Keratinocyte (primary cell): Measurements from ENCODE around the gene RASGRF2. TPM values are rescaled to one million over a fixed set of nuclear protein-coding genes. Genes with fewer than 3 reads are reported as not detected.

ENCODE experiments used
- DNase-seq: peaks from one replicate; pipeline ENCODE4 v3.0.0-alpha.2; 2011; ENCODE audit warnings: low read depth, missing footprints, low spot score
- FAIRE-seq: peaks from 2 replicates; lab custom pipeline; 2011; peaks lifted over from hg19 to GRCh38; lab: Jason Lieb, UNC
- H2AFZ ChIP-seq: 2 replicates; pipeline ENCODE4 v1.6.0; 2012; ENCODE audit warnings: low read length, control low read depth, inconsistent platforms; ENCODE audit not compliant: control insufficient read depth
- H3K27ac ChIP-seq: 2 replicates; pipeline ENCODE4 v1.5.1; 2011; ENCODE audit warnings: low read length; ENCODE audit not compliant: control insufficient read depth, insufficient read depth
- H3K27me3 ChIP-seq: 3 replicates; pipeline ENCODE4 v1.6.0; 2011; ENCODE audit warnings: low read length; ENCODE audit not compliant: control insufficient read depth, insufficient read depth; ENCODE audit errors: extremely low read depth
- H3K36me3 ChIP-seq, 2 experiments: 2 replicates in 1 of 2; 3 replicates in 1 of 2; pipeline ENCODE4 v1.5.1; 2011; ENCODE audit warnings: low read length in 2 of 2, mild to moderate bottlenecking in 1 of 2; ENCODE audit not compliant: control insufficient read depth in 2 of 2, insufficient read depth in 2 of 2; ENCODE audit errors: extremely low read depth in 1 of 2
- H3K4me1 ChIP-seq: 3 replicates; pipeline ENCODE4 v1.5.1; 2011; ENCODE audit warnings: low read length; ENCODE audit not compliant: control insufficient read depth, insufficient read depth; ENCODE audit errors: extremely low read depth
- H3K4me2 ChIP-seq: 3 replicates; pipeline ENCODE4 v1.6.0; 2011; ENCODE audit warnings: low read depth, low read length; ENCODE audit not compliant: control insufficient read depth, insufficient read depth; ENCODE audit errors: extremely low read depth
- H3K4me3 ChIP-seq, 3 experiments: fragments of 200-600 bp in 1 of 3; sonication (generic) in 1 of 3; 2 replicates in 2 of 3; 3 replicates in 1 of 3; pipeline ENCODE4 v1.5.1; 2011 to 2016; ENCODE audit warnings: low read length in 3 of 3, mild to moderate bottlenecking in 3 of 3, control low read depth in 2 of 3, inconsistent platforms in 1 of 3, low read depth in 1 of 3, mixed read lengths in 1 of 3, mixed run types in 1 of 3, moderate library complexity in 1 of 3; ENCODE audit not compliant: control insufficient read depth in 2 of 3, insufficient read depth in 2 of 3; ENCODE audit errors: extremely low read depth in 1 of 3
- H3K79me2 ChIP-seq: 2 replicates; pipeline ENCODE4 v1.6.0; 2012; ENCODE audit warnings: low read length; ENCODE audit not compliant: control insufficient read depth, insufficient read depth
- H3K9ac ChIP-seq: 3 replicates; pipeline ENCODE4 v1.6.0; 2011; ENCODE audit warnings: low read length; ENCODE audit not compliant: control insufficient read depth, insufficient read depth; ENCODE audit errors: extremely low read depth
- H3K9me1 ChIP-seq: 3 replicates; pipeline ENCODE4 v1.6.0; 2011; ENCODE audit warnings: low read length; ENCODE audit not compliant: control insufficient read depth, insufficient read depth; ENCODE audit errors: extremely low read depth
- H3K9me3 ChIP-seq: 2 replicates; pipeline ENCODE4 v1.5.1; 2012; ENCODE audit warnings: low read depth, low read length; ENCODE audit not compliant: control insufficient read depth
- H4K20me1 ChIP-seq: 3 replicates; pipeline ENCODE4 v1.6.0; 2011; ENCODE audit warnings: low read length; ENCODE audit not compliant: control insufficient read depth, insufficient read depth; ENCODE audit errors: extremely low read depth
- EZH2 ChIP-seq: IDR thresholded peaks from one replicate; pipeline ENCODE4 v1.6.1; 2012; ENCODE audit warnings: inconsistent platforms, mild to moderate bottlenecking, low read length, moderate library complexity
- dilution Hi-C: fragments of 300-500 bp; cut with MboI; formaldehyde crosslinking; loops from one replicate; pipeline ENCODE4 v1.7.0; 2020; ENCODE audit warnings: low sequenced_read_pairs; ENCODE audit not compliant: extremely low pct_ligation_motif_present
- polyA plus RNA-seq, 5 experiments: library from polyadenylated mRNA; depleted of rRNA in 3 of 5; stranded (reverse) in 3 of 5; stranded (forward) in 1 of 5; unstranded in 1 of 5; fragments of >200 nt; gene quantifications; 1 replicate in 1 of 5; 2 replicates in 3 of 5; 3 replicates in 1 of 5; pipeline versions ENCODE4 v1.2.1 to v1.2.3, GENCODE V29; 2011 to 2012; ENCODE audit warnings: missing spikeins in 2 of 5, low read depth in 1 of 5, low replicate concordance in 1 of 5
- TF ChIP-seq, protein P1 (sequence below), 3 experiments: IDR thresholded peaks in 1 of 3; conservative IDR thresholded peaks in 1 of 3; optimal IDR thresholded peaks in 1 of 3; 2 replicates in 2 of 3; 3 replicates in 1 of 3; pipeline versions ENCODE3 to v1.5.1; 2011; ENCODE audit warnings: low read length in 3 of 3, mild to moderate bottlenecking in 3 of 3, moderate library complexity in 2 of 3, control low read depth in 1 of 3, inconsistent platforms in 1 of 3; ENCODE audit not compliant: insufficient read depth in 2 of 3; ENCODE audit errors: extremely low read depth in 1 of 3

Gene RASGRF2
- polyA plus RNA-seq, 1 donor (not counting 4 experiments of a cell fraction or from before 2014, with no cell fraction given), result 0.03 TPM

GRCh38 chr5:81069990-81070389 is 109.8 kb downstream of the RASGRF2 start:
- no peaks in the 10 kb centered on the region for H3K9me1 ChIP-seq
- TF ChIP-seq EZH2, result no peak
- TF ChIP-seq, protein P1, sequence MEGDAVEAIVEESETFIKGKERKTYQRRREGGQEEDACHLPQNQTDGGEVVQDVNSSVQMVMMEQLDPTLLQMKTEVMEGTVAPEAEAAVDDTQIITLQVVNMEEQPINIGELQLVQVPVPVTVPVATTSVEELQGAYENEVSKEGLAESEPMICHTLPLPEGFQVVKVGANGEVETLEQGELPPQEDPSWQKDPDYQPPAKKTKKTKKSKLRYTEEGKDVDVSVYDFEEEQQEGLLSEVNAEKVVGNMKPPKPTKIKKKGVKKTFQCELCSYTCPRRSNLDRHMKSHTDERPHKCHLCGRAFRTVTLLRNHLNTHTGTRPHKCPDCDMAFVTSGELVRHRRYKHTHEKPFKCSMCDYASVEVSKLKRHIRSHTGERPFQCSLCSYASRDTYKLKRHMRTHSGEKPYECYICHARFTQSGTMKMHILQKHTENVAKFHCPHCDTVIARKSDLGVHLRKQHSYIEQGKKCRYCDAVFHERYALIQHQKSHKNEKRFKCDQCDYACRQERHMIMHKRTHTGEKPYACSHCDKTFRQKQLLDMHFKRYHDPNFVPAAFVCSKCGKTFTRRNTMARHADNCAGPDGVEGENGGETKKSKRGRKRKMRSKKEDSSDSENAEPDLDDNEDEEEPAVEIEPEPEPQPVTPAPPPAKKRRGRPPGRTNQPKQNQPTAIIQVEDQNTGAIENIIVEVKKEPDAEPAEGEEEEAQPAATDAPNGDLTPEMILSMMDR (optimal IDR thresholded peaks at IDR 0.05 in 1 of 3, IDR thresholded peaks at IDR 0.05 in 1 of 3, conservative IDR thresholded peaks at IDR 0.05 in 1 of 3; ENCODE audit: extremely low read depth in 1 of 3, insufficient read depth in 2 of 3, low read length in 3 of 3), result no peak
- H4K20me1 ChIP-seq, result no peaks in the 10 kb centered on the region
- no peaks in the 10 kb centered on the region for H3K36me3 ChIP-seq
- dilution Hi-C loops, result no loop called here
- H3K4me1 ChIP-seq, result no peaks in the 10 kb centered on the region
- FAIRE-seq (no peak), DNase-seq (no peak)
- H3K4me3 ChIP-seq, result no peak overlapping the region
- no peaks in the 10 kb centered on the region for H3K27me3 ChIP-seq
- no peak overlapping the region for H3K27ac ChIP-seq
- H3K9ac ChIP-seq, result no peak overlapping the region
- no peaks in the 10 kb centered on the region for H3K9me3 ChIP-seq
- H2AFZ ChIP-seq, result no peak overlapping the region
- H3K79me2 ChIP-seq, result no peaks in the 10 kb centered on the region
- no peak overlapping the region for H3K4me2 ChIP-seq

GRCh38 chr5:81070571-81071255 is 110.5 kb downstream of the RASGRF2 start:
- Histone ChIP-seq H3K36me3 (no peaks in the 10 kb centered on the region), H3K4me1 (no peaks in the 10 kb centered on the region), H2AFZ (no peak overlapping the region), H3K9ac (no peak overlapping the region), H3K27ac (no peak overlapping the region), H3K4me2 (no peak overlapping the region), H3K9me1 (no peaks in the 10 kb centered on the region), H3K79me2 (no peaks in the 10 kb centered on the region), H3K9me3 (no peaks in the 10 kb centered on the region), H4K20me1 (no peaks in the 10 kb centered on the region), H3K4me3 (no peak overlapping the region), H3K27me3 (no peaks in the 10 kb centered on the region)
- DNase-seq (no peak), FAIRE-seq (no peak)
- dilution Hi-C loops, result no loop called here
- TF ChIP-seq EZH2, result no peak
- TF ChIP-seq, protein P1 (optimal IDR thresholded peaks at IDR 0.05 in 1 of 3, IDR thresholded peaks at IDR 0.05 in 1 of 3, conservative IDR thresholded peaks at IDR 0.05 in 1 of 3; ENCODE audit: extremely low read depth in 1 of 3, insufficient read depth in 2 of 3, low read length in 3 of 3), result no peak
